CMK (cell line): ENCODE data around the gene SBK2.
A peak's percentile ranks its signal among the peaks of the same experiment; 100 is the strongest.
"Not testable (repeated sequence)": the region's sequence is repeated elsewhere in the genome, so short reads cannot be mapped to it uniquely, and the experiment has no call there.

Source experiments
- DNase-seq: peaks from one replicate; pipeline ENCODE4 v3.0.0-alpha.2; 2010; ENCODE audit warnings: low read depth

SBK2 gene

DNA sequence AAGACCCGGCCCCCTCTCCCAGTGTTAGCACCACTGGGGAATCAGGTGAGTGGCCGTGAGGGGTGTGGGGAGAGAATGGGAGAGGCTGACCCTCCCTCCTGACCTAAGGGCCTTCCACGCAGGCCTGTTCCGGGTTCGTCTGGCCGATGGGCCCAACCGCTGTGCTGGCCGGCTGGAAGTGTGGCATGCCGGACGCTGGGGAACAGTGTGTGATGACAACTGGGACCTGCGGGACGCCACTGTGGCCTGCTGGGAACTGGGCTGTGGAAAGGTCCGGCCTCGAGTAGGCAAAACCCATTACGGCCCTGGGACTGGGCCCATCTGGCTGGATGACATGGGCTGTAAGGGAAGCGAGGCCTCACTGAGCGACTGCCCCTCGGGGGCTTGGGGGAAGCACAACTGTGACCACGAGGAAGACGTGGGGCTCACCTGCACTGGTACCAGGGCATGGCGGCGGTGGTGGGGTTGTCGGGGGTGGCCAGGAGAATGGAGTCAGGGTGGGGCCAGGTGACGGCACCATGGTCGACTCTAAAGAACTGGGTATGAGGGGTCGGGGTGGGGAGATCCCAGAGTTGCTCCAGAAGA lies 36.5 kb downstream of the SBK2 start:
- no peak for DNase-seq

DNA sequence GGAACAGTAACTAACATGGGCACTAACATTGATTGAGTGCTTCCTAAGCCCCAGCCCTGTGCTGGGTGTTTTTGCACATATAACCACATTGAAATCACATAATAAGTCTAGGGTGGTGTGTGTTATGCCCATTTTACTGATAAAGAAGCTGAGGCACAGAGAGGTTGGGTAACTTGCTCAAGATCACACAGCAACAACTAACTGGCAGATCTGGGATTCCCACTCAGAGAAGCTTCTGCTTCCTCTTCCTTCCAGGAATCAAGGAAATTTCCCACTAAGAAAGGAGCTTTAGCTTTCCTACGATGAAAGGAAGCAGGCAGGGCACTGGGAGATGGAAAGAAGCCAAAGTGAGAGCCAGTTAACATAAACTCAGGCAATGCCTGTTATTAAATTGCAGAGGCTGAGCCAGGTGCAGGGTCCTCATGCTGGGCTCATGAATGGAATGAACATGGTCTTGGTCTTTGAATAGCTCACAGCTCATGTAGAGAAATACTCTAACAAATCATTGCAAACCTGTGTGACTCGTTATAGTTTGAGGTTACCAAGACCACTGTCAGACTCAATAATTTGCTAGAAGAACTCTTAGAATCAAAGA lies 38.6 kb downstream of the SBK2 start:
- DNase-seq, result no peak

DNA sequence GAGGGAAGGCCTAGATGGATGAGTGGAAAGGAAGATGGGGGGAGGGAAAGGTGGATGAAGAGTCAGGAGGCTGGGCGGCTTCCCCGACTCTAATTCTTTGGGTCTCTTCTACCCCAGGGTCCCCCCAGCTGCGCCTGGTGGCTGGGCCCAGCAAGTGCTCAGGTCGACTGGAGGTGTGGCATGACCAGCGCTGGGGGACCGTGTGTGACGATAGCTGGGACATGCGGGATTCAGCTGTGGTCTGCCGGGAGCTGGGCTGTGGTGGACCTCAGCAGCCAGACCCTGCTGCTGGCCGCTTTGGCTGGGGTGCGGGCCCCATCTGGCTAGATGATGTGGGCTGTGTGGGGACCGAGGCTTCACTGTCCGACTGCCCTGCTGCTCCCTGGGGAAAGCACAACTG lies 39.2 kb downstream of the SBK2 start:
- no peak for DNase-seq

DNA sequence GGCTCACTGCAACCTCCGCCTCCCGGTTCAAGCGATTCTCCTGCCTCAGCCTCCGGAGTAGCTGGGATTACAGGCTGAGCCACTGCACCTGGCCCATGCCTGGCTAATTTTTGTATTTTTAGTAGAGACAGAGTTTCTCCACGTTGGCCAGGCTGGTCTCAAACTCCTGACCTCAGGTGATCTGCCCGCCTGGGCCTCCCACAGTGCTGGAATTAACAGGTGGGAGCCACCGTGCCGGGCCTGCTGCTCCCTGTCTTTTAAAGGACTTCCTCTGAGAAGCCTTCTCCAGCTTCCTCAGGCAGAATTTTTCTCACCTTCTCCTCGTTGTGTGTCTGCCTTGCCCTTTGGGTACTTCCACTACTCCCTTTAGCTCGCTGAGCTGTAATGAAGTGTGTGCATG lies 40.1 kb downstream of the SBK2 start:
- DNase-seq, result not testable (repeated sequence)

DNA sequence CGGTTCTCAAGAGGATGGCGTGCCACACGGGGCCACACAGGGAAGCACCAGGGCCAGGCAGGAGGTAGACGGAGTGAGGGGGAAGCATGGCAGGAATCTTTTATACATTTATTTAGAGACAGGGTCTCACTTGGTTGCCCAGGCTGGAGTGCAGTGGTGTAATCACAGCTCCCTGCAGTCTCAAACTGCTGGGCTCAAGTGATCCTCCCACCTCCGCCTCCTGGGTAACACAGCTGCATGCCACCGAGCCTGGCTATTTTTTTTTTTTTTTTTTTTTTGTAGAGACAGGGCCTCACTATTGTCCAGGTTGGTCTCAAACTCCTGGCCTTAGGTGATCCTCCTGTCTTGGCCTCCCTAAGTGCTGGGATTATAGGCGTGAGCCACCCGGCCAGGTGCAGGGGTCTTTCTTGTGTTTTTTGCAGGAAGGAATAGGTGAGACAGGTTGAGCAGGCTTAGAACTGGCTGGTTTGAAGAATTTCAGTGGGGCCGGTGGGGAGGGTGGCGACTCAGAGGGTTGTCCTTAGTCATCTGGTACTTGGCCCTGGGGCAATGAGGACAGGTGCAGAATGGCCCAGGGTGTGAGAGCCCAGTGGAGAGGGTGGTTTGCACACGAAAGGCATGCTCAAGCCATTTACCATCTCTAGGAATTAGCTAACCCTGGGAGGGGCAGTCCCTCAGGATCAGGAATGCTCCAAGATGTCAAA lies 41.1 kb downstream of the SBK2 start:
- no peak for DNase-seq

DNA sequence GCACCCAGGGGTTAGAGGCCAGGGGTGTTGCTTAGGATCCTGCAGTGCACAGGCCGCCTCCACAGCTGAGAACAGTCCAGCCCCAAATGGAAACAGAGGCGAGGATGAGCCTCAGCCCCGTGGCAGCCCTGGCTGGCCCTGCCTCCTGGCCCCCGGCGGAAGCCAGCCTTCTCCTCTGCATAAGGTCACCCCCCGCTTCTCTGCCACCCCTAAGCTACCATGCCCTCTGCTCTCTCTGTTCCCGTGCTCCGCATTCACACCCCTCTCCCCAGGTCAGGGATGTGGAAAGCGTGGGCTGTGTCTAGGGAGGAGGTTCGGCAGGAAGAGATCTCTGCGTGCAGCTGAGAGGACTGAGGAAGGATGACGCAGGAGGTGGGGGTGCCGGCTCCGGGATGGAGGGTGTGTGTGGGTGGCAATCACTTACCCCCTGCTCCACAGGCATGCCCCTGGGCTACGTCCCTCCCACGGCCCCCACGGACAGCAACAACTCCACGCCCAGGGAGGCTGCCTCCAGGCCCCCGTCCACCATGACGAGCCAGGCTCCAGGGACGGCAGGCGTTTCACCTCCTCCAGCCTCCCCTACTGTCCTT lies 42.7 kb downstream of the SBK2 start:
- DNase-seq, result peak; percentile 71

DNA sequence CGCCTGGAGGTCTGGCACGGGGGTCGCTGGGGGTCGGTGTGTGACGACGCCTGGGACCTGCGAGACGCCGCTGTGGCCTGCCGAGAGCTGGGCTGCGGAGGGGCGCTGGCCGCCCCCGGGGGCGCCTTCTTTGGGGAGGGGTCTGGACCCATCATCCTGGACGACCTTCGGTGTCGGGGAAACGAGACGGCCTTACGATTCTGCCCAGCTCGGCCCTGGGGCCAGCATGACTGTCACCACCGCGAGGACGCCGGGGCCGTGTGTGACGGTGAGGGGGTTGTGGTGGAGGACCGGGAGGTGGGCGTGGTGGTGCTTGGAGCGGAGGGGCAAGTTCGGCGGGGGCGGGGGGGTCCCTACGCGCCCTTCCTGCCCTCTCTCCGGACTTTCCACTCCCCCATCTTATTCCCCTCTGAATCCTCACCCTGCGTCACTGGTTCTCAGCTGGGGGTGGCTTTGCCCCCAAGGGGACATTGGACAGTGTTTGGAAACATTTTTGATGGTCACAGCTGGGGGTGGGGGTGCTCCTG lies 43.2 kb downstream of the SBK2 start:
- no peak for DNase-seq

DNA sequence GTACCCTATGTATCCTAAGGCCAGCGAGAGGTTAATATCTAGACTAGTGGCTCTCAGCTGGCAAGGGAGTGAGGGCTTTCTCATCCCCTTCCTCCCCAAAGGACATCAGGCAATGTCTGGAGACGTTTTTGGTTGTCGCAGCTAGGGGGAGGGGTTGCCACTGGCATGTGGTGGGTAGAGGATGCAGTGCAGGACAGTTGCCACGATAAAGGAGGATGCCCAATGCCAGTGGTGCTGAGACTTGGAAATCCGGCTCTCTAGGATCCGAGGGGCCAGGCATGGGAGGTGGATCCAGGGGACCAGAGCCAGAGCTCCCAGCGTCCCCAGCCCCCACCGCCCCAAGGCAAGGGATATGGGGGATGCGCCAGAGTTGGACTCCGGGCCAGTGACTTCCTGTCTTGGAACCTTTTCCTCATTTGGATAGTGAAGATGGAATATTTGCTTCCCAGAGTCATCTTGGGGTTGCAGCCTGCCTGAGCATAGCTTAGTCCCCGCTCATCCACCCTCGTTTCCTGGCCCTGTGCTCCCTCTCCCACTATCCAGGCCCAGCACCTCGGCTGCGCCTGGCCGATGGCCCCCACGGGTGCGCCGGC lies 43.8 kb downstream of the SBK2 start:
- no peak for DNase-seq

DNA sequence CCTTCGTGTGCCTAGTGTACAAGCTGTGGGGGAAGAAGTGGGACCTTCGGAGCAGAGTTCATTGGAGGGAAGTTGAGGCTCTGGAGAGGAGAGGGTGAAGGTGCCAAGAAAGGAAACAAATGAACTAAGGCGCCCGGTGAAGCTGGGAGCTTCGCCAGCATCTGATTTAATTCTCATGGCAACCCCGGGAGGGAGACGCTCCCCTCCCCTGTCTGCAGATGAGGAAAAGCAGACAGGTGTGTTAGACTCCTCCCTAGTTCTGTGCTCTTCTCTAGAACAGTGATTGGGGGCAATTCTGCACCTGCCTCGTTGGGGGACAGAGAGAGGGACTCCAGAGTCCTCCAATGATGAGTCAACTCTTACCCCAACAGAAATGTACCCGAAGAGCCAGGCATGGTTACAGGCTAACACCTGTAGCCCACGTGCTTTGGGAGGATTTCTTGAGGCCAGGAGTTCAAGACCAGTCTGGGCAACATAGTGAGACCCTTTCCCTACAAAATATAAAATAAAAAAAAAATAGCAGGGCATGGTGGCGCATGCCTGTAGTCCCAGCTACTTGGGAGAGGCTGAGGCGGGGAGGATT lies 44.5 kb downstream of the SBK2 start:
- no peak for DNase-seq

DNA sequence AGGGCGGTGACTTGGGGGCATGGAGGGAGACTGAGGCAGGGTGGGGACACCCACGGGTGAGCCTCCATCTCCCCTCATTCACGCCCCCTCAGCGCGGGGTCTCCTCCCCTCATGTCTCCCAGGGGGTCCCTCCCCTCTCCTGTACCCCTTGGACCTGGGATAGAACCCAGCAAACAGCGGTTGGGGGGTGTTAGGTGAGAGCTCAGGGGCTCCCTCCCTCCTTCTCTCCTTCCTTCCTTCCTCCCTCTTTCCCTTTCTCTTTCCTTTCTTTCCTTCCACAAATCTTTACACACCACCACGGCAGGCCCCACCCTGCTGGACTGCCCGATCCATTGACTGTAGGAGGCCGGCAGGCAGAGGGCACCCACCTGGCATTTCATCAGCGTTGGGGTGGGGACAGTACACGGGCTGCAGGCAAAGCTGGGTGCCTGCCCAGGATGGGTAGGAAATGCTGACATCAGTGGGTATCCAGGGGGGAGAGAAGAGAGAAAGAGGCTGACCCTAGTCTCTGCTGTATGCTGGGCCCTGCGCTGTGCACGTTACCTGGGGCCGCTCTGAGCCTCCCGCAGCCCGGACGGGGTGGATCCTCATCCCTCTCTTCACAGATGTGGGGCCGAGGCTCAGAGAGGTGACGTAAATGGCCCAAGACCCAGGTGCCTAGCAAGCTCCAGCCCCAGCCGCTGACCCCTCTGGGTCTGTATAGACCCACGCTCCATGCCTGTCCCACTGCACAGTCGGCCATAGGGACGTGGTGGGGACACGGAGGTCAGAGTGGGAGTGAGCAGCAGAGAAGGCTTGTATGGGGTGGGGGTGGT lies 45.2 kb downstream of the SBK2 start:
- no peak for DNase-seq

DNA sequence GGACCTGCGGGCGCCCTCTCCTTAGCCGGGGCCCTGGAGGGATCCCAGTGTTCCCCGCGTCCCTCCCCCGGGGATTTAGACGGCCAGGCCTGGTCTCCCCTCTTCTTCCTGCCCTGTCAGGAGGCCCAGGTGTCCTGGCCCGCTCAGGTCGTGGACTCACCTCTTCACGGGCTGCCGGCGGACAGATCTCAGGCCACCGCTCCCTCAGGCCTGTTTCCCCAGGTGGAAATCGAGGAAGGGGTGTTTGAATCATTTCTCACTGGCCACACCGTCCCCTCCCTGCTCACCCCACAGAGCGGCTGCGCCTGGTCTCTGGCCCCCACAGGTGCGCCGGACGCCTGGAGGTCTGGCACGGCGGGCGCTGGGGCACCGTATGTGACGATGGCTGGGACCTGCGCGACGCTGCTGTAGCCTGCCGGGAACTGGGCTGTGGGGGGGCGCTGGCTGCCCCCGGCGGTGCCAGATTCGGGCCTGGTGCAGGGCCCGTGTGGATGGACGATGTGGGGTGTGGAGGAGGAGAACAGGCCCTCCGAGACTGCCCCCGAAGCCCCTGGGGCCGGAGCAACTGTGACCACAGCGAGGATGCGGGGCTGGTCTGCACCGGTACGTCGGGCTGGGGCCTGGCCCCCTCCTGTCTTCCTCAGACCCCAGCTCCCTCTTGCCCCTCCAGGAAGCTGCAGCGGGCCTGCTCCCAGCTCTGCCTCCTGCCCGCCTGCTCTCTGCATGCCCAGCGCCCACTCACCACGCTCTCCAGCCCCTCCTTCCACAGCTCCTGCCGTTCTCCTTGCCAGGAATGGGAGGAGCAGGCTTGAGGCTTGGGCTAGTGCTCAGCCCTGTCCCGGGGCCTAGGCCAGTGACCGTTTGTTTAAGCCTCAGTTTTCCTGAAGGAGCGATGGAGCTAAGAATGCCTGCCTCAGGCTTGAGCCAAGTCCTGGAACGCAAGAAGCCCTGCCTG lies 46.2 kb downstream of the SBK2 start:
- no peak for DNase-seq

DNA sequence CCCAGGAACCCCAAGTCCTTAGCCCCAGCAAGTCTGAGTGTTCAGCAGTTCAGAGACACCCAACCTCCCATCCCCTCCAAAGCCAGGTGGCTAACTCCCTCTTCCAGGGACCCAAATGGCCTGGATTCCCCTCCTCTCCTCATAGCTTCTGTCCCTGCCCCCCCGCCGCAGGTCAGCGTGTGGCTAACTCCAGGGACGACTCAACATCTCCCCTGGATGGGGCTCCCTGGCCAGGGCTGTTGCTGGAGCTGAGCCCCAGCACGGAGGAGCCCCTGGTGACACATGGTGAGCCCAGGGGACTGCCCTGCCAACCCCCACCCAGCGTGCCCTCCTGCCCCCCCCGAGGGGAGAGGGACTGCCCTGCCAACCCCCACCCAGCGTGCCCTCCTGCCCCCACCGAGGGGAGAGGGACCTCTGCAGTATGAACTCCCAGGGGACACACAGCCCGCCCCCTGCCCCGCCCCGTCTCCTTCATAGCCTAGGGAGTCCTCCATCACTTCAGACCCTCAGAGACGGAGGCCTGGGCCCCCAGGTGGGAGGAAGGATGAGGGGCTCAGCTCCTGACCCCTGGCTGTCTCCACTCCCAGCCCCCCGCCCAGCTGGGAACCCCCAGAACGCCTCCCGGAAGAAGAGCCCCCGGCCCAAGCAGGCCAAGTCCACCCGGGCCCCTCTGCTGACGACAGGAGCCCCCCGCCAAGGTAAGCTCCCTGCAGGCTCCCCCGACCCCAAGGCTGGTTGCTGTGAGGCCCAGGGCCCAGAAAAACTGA lies 47.0 kb downstream of the SBK2 start:
- DNase-seq, result no peak

DNA sequence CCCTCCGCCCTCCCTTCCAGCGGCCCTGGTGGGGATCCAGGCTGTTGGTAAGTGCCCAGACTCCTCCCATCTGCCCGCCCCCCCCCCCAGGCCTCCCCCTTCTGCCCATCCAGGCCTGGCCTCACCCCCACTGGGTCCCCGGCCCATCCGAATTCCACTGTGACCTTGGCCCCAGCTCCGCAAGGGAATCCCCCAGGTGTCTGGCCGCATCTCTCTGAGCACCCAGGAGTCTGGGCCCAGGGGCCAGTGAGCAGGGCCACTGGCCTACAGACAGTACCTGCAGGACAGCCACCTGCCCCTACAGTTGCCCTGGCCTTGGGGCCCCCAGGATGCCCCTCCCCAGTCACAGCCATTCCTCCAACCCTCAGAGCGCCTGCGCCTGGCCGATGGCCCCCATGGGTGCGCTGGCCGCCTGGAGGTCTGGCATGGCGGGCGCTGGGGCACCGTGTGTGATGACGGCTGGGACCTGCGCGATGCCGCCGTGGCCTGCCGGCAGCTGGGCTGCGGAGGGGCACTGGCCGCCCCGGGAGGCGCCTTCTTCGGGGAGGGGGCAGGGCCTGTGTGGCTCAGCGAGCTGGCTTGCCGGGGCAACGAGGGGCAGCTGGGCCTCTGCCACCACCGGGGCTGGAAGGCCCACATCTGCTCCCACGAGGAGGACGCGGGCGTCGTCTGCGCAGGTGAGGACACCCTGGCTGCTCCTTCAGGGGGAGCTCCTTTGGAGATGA lies 47.8 kb downstream of the SBK2 start:
- no peak for DNase-seq

DNA sequence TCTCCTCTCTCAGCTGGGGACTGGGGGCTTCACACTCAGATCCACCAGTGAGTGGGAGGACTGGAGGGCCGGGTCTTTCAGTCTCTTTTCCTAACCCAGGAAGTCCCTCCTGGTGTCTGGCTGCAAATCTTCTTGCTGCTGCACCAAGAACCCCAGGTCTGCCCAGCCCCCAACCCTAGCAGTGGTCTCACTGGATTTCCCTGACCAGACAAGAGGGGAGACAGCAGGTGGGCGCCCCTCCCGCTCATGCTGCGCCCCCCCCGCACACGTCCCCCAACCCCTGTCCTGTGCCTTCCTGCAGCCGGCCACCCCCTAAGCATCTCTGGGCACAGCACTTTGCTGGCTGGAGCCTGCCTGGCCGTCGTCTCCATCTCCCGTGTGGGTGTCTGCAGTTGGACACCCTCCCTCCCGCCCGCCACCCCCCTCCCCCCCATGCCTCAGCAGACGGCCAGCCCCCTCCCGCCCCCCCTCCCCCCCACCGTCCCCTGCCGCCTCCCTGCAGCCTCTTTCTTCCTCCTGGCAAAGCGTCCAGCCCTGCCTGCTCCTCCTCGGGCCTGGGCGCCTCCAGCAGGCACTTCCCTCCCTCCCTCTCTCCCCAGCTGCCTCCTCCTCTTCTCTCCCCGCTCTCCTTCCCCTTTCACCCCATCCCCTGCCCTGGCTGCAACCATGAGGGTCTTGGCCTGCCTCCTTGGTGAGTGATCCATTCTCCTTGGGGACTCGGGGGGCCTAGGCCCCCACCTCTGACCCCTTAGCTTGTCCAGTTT lies 48.8 kb downstream of the SBK2 start, which contains the start of gene SSC5D:
Gene SSC5D, plus strand, starts transcription at position 513 of the 764 bp plus-strand sequence. Its CDS starts 154 bp downstream, at position 667.
- no peak for DNase-seq

DNA sequence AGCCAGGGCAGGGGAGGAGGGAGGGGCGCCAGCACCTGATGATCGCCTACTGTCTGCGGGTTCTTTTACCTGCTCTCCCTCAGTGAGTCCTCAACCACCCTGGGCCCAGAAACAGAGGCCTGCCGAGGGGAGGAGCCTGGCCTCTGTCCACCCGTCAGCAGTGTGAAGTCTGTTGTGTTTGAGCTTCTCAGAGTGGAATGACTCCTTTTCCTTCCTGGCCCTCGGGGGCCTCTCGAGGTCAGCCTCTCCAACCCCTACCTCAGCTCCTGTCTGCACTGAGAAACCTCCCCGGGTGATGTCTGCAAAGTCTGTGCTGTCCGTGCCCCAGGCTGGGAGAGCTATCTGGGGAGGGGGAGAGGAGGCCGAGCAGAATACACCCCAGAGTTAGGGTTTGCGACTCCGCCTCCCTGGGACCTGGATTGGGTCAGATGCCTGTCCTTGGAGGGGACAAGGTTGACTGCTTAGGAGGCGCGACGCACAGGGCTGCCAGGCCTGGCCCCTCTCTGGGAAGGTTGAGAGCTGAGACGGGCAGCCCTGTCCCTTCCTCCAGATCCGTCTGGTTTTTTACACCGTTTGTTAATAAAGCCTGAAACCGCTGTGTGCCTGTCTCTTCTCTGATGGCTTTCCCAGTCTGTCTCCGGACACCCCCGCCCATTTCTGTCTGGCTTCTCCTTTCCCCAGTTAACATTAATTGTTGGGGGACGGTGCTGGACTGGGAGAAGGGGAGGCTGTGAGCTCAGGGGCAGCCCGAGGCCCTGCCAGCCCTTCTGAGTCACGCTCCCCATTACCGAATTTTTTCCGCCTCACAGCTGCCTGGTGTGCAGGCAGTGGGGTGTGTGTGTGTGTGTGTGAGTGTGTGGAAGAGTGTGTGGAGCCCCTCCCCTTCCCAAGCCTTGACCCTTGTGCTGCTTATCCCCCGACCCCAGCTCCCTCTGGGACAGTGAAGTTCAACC lies 49.7 kb downstream of the SBK2 start:
- DNase-seq, result no peak
